ENCODE measurements around the gene NLGN3. TPM values are rescaled to one million over a fixed set of nuclear protein-coding genes. Genes with fewer than 3 reads are reported as not detected.

The NLGN3 gene
- total RNA-seq, 2 donors from 2014 or later, result 1.1 to 1.8 TPM

DNA sequence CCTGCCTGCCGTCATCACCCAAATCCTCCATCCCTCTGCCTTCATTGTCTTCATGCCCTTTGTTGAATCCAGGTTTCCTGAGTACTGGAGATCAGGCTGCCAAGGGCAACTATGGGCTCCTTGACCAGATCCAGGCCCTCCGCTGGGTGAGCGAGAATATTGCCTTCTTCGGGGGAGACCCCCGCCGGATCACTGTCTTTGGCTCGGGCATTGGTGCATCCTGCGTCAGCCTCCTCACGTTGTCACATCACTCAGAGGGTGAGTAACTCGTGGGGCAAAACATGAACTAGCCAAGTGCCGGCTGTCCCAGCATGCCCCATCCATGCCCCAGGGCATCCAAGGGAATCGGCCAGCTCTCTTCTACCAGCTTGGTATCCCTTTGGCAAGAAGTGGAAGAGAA is 19.4 kb downstream of the NLGN3 start:
- no peak for DNase-seq (ENCODE audit: low spot score)
- H3K27me3 ChIP-seq (replicated peaks; ENCODE audit: insufficient read depth), result no peaks in the 10 kb centered on the region

DNA sequence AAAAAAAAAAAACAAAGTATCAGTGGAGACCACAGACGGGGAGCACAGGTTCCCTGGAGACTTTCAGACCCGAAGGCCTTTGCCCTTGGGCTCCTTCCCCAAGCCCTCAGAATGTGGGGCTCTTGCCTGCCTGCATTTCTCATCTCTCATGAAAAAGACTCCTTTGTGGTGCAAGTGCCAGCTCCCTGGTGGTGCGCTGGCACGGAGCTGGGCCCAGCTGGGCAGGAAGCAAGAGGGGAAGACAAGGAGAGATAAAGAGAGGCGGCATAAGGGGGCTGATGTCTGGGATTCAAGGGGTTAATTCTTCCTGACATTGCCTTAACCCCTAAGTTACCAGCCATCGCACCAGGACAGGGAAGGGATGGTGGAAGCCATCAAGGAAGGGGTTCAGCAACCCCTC is 21.8 kb downstream of the NLGN3 start:
- H3K9me3 ChIP-seq, result no peaks in the 10 kb centered on the region
- DNase-seq (ENCODE audit: low spot score) (no peak), ATAC-seq (ENCODE audit: insufficient number of reproducible peaks, low FRiP score, low read depth) (no peak)
- H3K4me3 ChIP-seq, result no peak overlapping the region
- H3K36me3 ChIP-seq, result no peaks in the 10 kb centered on the region
- no peak for TF ChIP-seq CTCF (IDR thresholded peaks at IDR 0.05)
- H3K4me1 ChIP-seq (ENCODE audit: control insufficient read depth in 1 of 2, low read depth in 2 of 2), result no peaks in the 10 kb centered on the region
- no peaks in the 10 kb centered on the region for H3K27me3 ChIP-seq (replicated peaks; ENCODE audit: insufficient read depth)
- no peak overlapping the region for H3K27ac ChIP-seq

More for the DNA sequence above, 19.4 kb downstream of the NLGN3 start:
- no peak for ATAC-seq (ENCODE audit: insufficient number of reproducible peaks, low FRiP score, low read depth)
- H3K4me3 ChIP-seq, result no peak overlapping the region
- H3K4me1 ChIP-seq (ENCODE audit: control insufficient read depth in 1 of 2, low read depth in 2 of 2), result no peaks in the 10 kb centered on the region
- TF ChIP-seq CTCF (IDR thresholded peaks at IDR 0.05), result no peak
- H3K9me3 ChIP-seq, result no peaks in the 10 kb centered on the region
- H3K27ac ChIP-seq, result no peak overlapping the region
- no peaks in the 10 kb centered on the region for H3K36me3 ChIP-seq

GRCh38 chrX:71167031-71167781 is 22.6 kb downstream of the NLGN3 start:
- Histone ChIP-seq H3K36me3 (no peaks in the 10 kb centered on the region), H3K9me3 (no peaks in the 10 kb centered on the region), H3K27me3 (replicated peaks; ENCODE audit: insufficient read depth) (no peaks in the 10 kb centered on the region), H3K4me3 (no peak overlapping the region), H3K27ac (no peak overlapping the region), H3K4me1 (ENCODE audit: control insufficient read depth in 1 of 2, low read depth in 2 of 2) (no peaks in the 10 kb centered on the region)
- DNase-seq (ENCODE audit: low spot score) (no peak), ATAC-seq (ENCODE audit: insufficient number of reproducible peaks, low FRiP score, low read depth) (no peak)
- TF ChIP-seq CTCF (IDR thresholded peaks at IDR 0.05), result no peak

GRCh38 chrX:71168134-71168533 is 23.5 kb downstream of the NLGN3 start:
- H3K4me1 ChIP-seq (ENCODE audit: control insufficient read depth in 1 of 2, low read depth in 2 of 2), result no peaks in the 10 kb centered on the region
- no peaks in the 10 kb centered on the region for H3K36me3 ChIP-seq
- DNase-seq (ENCODE audit: low spot score), result no peak
- no peak for TF ChIP-seq CTCF (IDR thresholded peaks at IDR 0.05)
- H3K9me3 ChIP-seq, result no peaks in the 10 kb centered on the region
- no peak overlapping the region for H3K4me3 ChIP-seq
- H3K27ac ChIP-seq, result no peak overlapping the region
- no peak for ATAC-seq (ENCODE audit: insufficient number of reproducible peaks, low FRiP score, low read depth)
- H3K27me3 ChIP-seq (replicated peaks; ENCODE audit: insufficient read depth), result no peaks in the 10 kb centered on the region

DNA sequence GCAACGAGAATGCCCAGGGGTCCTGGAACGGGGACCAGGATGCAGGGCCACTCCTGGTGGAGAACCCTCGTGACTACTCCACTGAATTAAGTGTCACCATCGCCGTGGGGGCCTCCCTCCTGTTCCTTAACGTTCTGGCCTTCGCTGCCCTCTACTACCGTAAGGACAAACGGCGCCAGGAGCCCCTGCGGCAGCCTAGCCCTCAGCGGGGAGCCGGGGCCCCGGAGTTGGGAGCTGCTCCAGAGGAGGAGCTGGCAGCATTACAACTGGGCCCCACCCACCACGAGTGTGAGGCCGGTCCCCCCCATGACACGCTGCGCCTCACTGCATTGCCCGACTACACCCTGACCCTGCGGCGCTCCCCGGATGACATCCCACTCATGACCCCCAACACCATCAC is 24.9 kb downstream of the NLGN3 start:
- no peak for TF ChIP-seq CTCF (IDR thresholded peaks at IDR 0.05)
- Histone ChIP-seq H3K4me3 (no peak overlapping the region), H3K4me1 (ENCODE audit: control insufficient read depth in 1 of 2, low read depth in 2 of 2) (no peaks in the 10 kb centered on the region), H3K27ac (no peak overlapping the region), H3K36me3 (no peaks in the 10 kb centered on the region), H3K27me3 (replicated peaks; ENCODE audit: insufficient read depth) (no peaks in the 10 kb centered on the region), H3K9me3 (no peaks in the 10 kb centered on the region)
- ATAC-seq (ENCODE audit: insufficient number of reproducible peaks, low FRiP score, low read depth) (no peak), DNase-seq (ENCODE audit: low spot score) (no peak)

Data from thoracic aorta (tissue), 2 donors.